Astrocyte (in vitro differentiated cells and primary cell): ENCODE data around the gene KCTD21. TPM values are rescaled to one million over a fixed set of nuclear protein-coding genes. Genes with fewer than 3 reads are reported as not detected.
A peak's percentile ranks its signal among the peaks of the same experiment; 100 is the strongest.

Source experiments
- DNase-seq: peaks from one replicate; pipeline ENCODE4 v3.0.0-alpha.2; 2010; ENCODE audit warnings: low read depth
- FAIRE-seq: peaks from 2 replicates; lab custom pipeline; 2011; peaks lifted over from hg19 to GRCh38; lab: Jason Lieb, UNC
- H2AFZ ChIP-seq: 2 replicates; pipeline ENCODE4 v1.6.0; 2012; ENCODE audit warnings: low read depth, low read length, inconsistent platforms
- H3K27ac ChIP-seq: 2 replicates; pipeline ENCODE4 v1.5.1; 2011; ENCODE audit warnings: low read depth, low read length, inconsistent platforms
- H3K27me3 ChIP-seq: 2 replicates; pipeline ENCODE4 v1.6.0; 2011; ENCODE audit warnings: low read length, inconsistent platforms; ENCODE audit not compliant: insufficient read depth
- H3K36me3 ChIP-seq: 2 replicates; pipeline ENCODE4 v1.5.1; 2011; ENCODE audit warnings: low read length, inconsistent platforms; ENCODE audit not compliant: insufficient read depth
- H3K4me1 ChIP-seq: 2 replicates; pipeline ENCODE4 v1.5.1; 2011; ENCODE audit warnings: low read length, inconsistent platforms; ENCODE audit not compliant: insufficient read depth
- H3K4me2 ChIP-seq: 2 replicates; pipeline ENCODE4 v1.6.0; 2012; ENCODE audit warnings: low read length, inconsistent platforms
- H3K4me3 ChIP-seq: 2 replicates; pipeline ENCODE4 v1.5.1; 2011; ENCODE audit warnings: low read depth, mild to moderate bottlenecking, low read length, inconsistent platforms; ENCODE audit not compliant: insufficient read depth
- H3K79me2 ChIP-seq: 2 replicates; pipeline ENCODE4 v1.6.0; 2012; ENCODE audit warnings: mild to moderate bottlenecking, low read length, inconsistent platforms; ENCODE audit not compliant: insufficient read depth
- H3K9ac ChIP-seq: 2 replicates; pipeline ENCODE4 v1.6.0; 2012; ENCODE audit warnings: mild to moderate bottlenecking, low read length, inconsistent platforms
- H3K9me3 ChIP-seq: 2 replicates; pipeline ENCODE4 v1.5.1; 2012; ENCODE audit warnings: low read depth, mild to moderate bottlenecking, low read length, inconsistent platforms; ENCODE audit not compliant: insufficient read depth
- H4K20me1 ChIP-seq: 2 replicates; pipeline ENCODE4 v1.6.0; 2012; ENCODE audit warnings: low read length, inconsistent platforms; ENCODE audit not compliant: insufficient read depth
- H3K27ac Mint-ChIP-seq: one replicate; pipeline ENCODE4 v1.8.0; 2021; ENCODE audit warnings: mild to moderate bottlenecking, mixed read lengths; ENCODE audit not compliant: unreplicated experiment
- H3K27me3 Mint-ChIP-seq: one replicate; pipeline ENCODE4 v1.8.0; 2021; ENCODE audit warnings: low read depth, mixed read lengths; ENCODE audit not compliant: unreplicated experiment
- H3K36me3 Mint-ChIP-seq: one replicate; pipeline ENCODE4 v1.8.0; 2021; ENCODE audit warnings: low read depth, mixed read lengths; ENCODE audit not compliant: unreplicated experiment
- H3K4me1 Mint-ChIP-seq: one replicate; pipeline ENCODE4 v1.8.0; 2021; ENCODE audit warnings: low read depth, mixed read lengths; ENCODE audit not compliant: unreplicated experiment
- H3K4me3 Mint-ChIP-seq: one replicate; pipeline ENCODE4 v1.8.0; 2021; ENCODE audit warnings: mild to moderate bottlenecking, moderate library complexity, mixed read lengths; ENCODE audit not compliant: unreplicated experiment
- H3K9me3 Mint-ChIP-seq: one replicate; pipeline ENCODE4 v1.8.0; 2021; ENCODE audit warnings: mild to moderate bottlenecking, mixed read lengths; ENCODE audit not compliant: unreplicated experiment
- EZH2 ChIP-seq: IDR thresholded peaks from 2 replicates; pipeline ENCODE4 v1.6.1; 2012; ENCODE audit warnings: mild to moderate bottlenecking, low read length, inconsistent platforms; ENCODE audit not compliant: insufficient read depth
- total RNA-seq: library from RNA; stranded (reverse); gene quantifications from 2 replicates; pipeline ENCODE4 v1.2.1, GENCODE V29; 2021
- TF ChIP-seq, protein P1 (sequence below): IDR thresholded peaks from 2 replicates; pipeline ENCODE4 v1.5.1; 2011; ENCODE audit warnings: low read depth, mild to moderate bottlenecking, inconsistent platforms, low read length, moderate library complexity; ENCODE audit not compliant: insufficient read depth

KCTD21 gene
- total RNA-seq, 1 donor from 2014 or later: 14.0 TPM

DNA sequence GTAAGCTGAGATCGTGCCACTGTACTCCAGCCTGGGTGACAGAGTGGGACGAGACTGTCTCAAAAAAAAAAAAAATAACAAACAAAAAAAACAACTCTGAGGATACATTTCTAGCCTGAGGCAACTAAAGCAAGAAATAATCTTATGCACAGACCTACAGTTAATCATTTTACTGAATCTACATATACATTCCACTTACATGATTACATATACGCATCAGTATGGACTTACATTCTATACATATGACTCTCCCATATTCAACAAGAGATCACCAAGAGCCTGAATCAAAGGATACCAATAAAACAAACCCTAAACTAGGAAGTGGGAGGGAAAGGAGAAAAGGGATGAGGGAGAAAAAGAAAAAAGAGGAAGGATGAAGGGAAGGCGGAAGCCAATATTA, 50.1 kb downstream of the KCTD21 start:
- Mint-ChIP-seq H3K36me3 (peaks cover 7% of the 10 kb centered on the region), H3K9me3 (peaks cover 2% of the 10 kb centered on the region), H3K27me3 (no peaks in the 10 kb centered on the region), H3K4me3 (peak overlapping the region; percentile 98), H3K27ac (no peak overlapping the region), H3K4me1 (peaks cover 9% of the 10 kb centered on the region)
- H3K9me3 ChIP-seq: no peaks in the 10 kb centered on the region
- no peak overlapping the region for H2AFZ ChIP-seq
- FAIRE-seq (no peak), DNase-seq (no peak)
- H3K4me1 ChIP-seq: peaks cover 11% of the 10 kb centered on the region
- no peak overlapping the region for H3K27ac ChIP-seq
- peak overlapping the region; percentile 90 for H3K9ac ChIP-seq
- H3K4me3 ChIP-seq: peak overlapping the region; percentile 93
- H3K79me2 ChIP-seq: peaks cover 42% of the 10 kb centered on the region
- H4K20me1 ChIP-seq: no peaks in the 10 kb centered on the region
- peak overlapping the region; percentile 87 for H3K4me2 ChIP-seq
- no peak for TF ChIP-seq EZH2
- TF ChIP-seq, protein P1, sequence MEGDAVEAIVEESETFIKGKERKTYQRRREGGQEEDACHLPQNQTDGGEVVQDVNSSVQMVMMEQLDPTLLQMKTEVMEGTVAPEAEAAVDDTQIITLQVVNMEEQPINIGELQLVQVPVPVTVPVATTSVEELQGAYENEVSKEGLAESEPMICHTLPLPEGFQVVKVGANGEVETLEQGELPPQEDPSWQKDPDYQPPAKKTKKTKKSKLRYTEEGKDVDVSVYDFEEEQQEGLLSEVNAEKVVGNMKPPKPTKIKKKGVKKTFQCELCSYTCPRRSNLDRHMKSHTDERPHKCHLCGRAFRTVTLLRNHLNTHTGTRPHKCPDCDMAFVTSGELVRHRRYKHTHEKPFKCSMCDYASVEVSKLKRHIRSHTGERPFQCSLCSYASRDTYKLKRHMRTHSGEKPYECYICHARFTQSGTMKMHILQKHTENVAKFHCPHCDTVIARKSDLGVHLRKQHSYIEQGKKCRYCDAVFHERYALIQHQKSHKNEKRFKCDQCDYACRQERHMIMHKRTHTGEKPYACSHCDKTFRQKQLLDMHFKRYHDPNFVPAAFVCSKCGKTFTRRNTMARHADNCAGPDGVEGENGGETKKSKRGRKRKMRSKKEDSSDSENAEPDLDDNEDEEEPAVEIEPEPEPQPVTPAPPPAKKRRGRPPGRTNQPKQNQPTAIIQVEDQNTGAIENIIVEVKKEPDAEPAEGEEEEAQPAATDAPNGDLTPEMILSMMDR: no peak
- no peaks in the 10 kb centered on the region for H3K36me3 ChIP-seq
- H3K27me3 ChIP-seq: no peaks in the 10 kb centered on the region

DNA sequence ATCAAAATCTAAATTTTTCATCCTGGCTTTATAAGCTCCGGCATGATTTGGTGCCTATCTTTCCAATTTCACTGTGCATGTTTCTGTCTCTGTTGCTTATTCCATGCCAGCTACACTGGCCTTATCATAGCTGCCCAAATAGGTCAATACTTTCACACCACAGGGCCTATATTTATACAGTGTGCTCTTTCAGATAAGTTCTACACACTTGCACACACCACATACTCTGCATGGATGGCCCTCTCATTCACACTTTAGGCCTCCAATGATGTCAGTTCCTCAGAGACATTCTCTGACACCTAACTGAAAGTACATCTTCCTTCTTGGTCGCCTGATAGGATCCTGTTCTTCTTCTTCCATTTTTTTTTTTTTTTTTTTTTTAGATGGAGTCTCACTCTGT, 56.0 kb downstream of the KCTD21 start:
- no peak for TF ChIP-seq EZH2
- TF ChIP-seq, protein P1: no peak
- H3K27ac Mint-ChIP-seq: no peak overlapping the region

DNA sequence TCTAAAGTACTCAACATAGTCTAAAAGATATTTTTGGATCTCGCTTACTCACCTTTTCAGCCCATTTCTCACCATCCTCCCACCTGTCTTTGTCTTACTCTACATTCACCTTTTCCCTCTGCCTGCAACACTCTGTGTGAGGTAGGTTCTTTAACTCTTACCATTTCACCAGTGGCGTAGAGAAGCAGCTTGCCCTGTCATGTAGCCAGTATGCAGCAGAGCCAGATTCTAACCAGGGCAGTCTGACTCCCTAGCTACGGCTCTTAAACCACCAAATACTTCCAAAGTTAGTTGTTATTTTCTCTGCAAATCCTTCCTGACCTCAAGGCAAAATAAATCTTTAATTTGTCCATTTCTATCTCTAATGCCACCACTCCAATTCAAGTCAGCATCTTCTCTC, 56.5 kb downstream of the KCTD21 start:
- Mint-ChIP-seq H3K36me3 (peaks cover 3% of the 10 kb centered on the region), H3K9me3 (no peaks in the 10 kb centered on the region), H3K4me3 (no peak overlapping the region), H3K27me3 (no peaks in the 10 kb centered on the region), H3K4me1 (no peaks in the 10 kb centered on the region), H3K27ac (no peak overlapping the region)
- H3K27me3 ChIP-seq: no peaks in the 10 kb centered on the region
- no peak overlapping the region for H3K4me3 ChIP-seq
- no peaks in the 10 kb centered on the region for H3K9me3 ChIP-seq
- FAIRE-seq (no peak), DNase-seq (peak; percentile 53)
- H3K9ac ChIP-seq: no peak overlapping the region
- no peak for TF ChIP-seq EZH2
- TF ChIP-seq, protein P1: no peak
- H3K4me2 ChIP-seq: no peak overlapping the region
- no peak overlapping the region for H3K27ac ChIP-seq
- peaks cover 4% of the 10 kb centered on the region for H4K20me1 ChIP-seq
- H2AFZ ChIP-seq: no peak overlapping the region
- H3K4me1 ChIP-seq: no peaks in the 10 kb centered on the region
- H3K79me2 ChIP-seq: peaks cover 20% of the 10 kb centered on the region
- H3K36me3 ChIP-seq: no peaks in the 10 kb centered on the region

More for the DNA sequence above, 56.0 kb downstream of the KCTD21 start:
- no peak for DNase-seq
- peaks cover 4% of the 10 kb centered on the region for H4K20me1 ChIP-seq
- H3K9me3 Mint-ChIP-seq: no peaks in the 10 kb centered on the region
- no peaks in the 10 kb centered on the region for H3K4me1 Mint-ChIP-seq
- H3K4me1 ChIP-seq: no peaks in the 10 kb centered on the region
- no peak overlapping the region for H3K9ac ChIP-seq
- H3K27me3 ChIP-seq: no peaks in the 10 kb centered on the region
- H3K9me3 ChIP-seq: no peaks in the 10 kb centered on the region
- FAIRE-seq: no peak
- H3K36me3 ChIP-seq: no peaks in the 10 kb centered on the region
- no peaks in the 10 kb centered on the region for H3K27me3 Mint-ChIP-seq
- peaks cover 25% of the 10 kb centered on the region for H3K79me2 ChIP-seq
- H3K4me3 Mint-ChIP-seq: no peak overlapping the region
- H3K36me3 Mint-ChIP-seq: peaks cover 3% of the 10 kb centered on the region
- no peak overlapping the region for H3K4me2 ChIP-seq
- H2AFZ ChIP-seq: no peak overlapping the region
- H3K4me3 ChIP-seq: no peak overlapping the region
- no peak overlapping the region for H3K27ac ChIP-seq
